SW480 (cell line): ENCODE results near the gene KCNRG.
A peak's percentile ranks its signal among the peaks of the same experiment; 100 is the strongest.
"Not testable (repeated sequence)": the region's sequence is repeated elsewhere in the genome, so short reads cannot be mapped to it uniquely, and the experiment has no call there.

Experiments
- DNase-seq: peaks from one replicate; pipeline ENCODE4 v3.0.0-alpha.2; 2016; ENCODE audit warnings: low spot score

KCNRG gene

GRCh38 chr13:50012396-50013169 lies 2.7 kb upstream of the KCNRG start:
- DNase-seq, result no peak

- DNase-seq, result no peak
Measured at GRCh38 chr13:50014386-50014785, 858 bp upstream of the KCNRG start.

GRCh38 chr13:50015750-50016149 lies 506 bp downstream of the KCNRG start:
- no peak for DNase-seq

- DNase-seq, result no peak
Measured at GRCh38 chr13:50016444-50016843, 1.2 kb downstream of the KCNRG start.

- no peak for DNase-seq
Measured at GRCh38 chr13:50017819-50018218, 2.6 kb downstream of the KCNRG start.

- no peak for DNase-seq
Measured at GRCh38 chr13:50025436-50025835, 10.2 kb downstream of the KCNRG start.

- DNase-seq, result no peak
Measured at GRCh38 chr13:50026788-50027473, 11.7 kb downstream of the KCNRG start.

- DNase-seq, result peak; percentile 48
Measured at GRCh38 chr13:50030315-50030714, 15.1 kb downstream of the KCNRG start.

- no peak for DNase-seq
Measured at GRCh38 chr13:50033725-50034124, 18.5 kb downstream of the KCNRG start.

- no peak for DNase-seq
Measured at GRCh38 chr13:50037788-50038187, 22.5 kb downstream of the KCNRG start.

GRCh38 chr13:50038266-50038665 lies 23.0 kb downstream of the KCNRG start:
- DNase-seq, result no peak

GRCh38 chr13:50052478-50052877 lies 37.2 kb downstream of the KCNRG start:
- no peak for DNase-seq

GRCh38 chr13:50053844-50054243 lies 38.6 kb downstream of the KCNRG start:
- DNase-seq, result no peak

GRCh38 chr13:50055454-50055853 lies 40.2 kb downstream of the KCNRG start:
- no peak for DNase-seq

GRCh38 chr13:50060718-50061117 lies 45.5 kb downstream of the KCNRG start:
- DNase-seq, result no peak

- not testable (repeated sequence) for DNase-seq
Measured at GRCh38 chr13:50062336-50062735, 47.1 kb downstream of the KCNRG start.

- no peak for DNase-seq
Measured at GRCh38 chr13:50065712-50066111, 50.5 kb downstream of the KCNRG start.

GRCh38 chr13:50068508-50068907 lies 53.3 kb downstream of the KCNRG start:
- no peak for DNase-seq

- no peak for DNase-seq
Measured at GRCh38 chr13:50069261-50069660, 54.0 kb downstream of the KCNRG start.

- DNase-seq, result no peak
Measured at GRCh38 chr13:50070186-50070585, 54.9 kb downstream of the KCNRG start.
